DND-41 (cell line): Measurements from ENCODE around the gene SIRPB2.

Experiments used
- EZH2 ChIP-seq: IDR thresholded peaks from 3 replicates; pipeline ENCODE4 v1.6.1; 2012; ENCODE audit warnings: borderline replicate concordance, low read depth, mild to moderate bottlenecking, moderate library complexity, low read length, inconsistent platforms; ENCODE audit not compliant: severe bottlenecking
- TF ChIP-seq, protein P1 (sequence below): IDR thresholded peaks from 2 replicates; pipeline ENCODE4 v1.5.1; 2012; ENCODE audit warnings: borderline replicate concordance, low read length, moderate library complexity, mild to moderate bottlenecking; ENCODE audit not compliant: poor library complexity, severe bottlenecking; ENCODE audit errors: extremely low read depth

DNA sequence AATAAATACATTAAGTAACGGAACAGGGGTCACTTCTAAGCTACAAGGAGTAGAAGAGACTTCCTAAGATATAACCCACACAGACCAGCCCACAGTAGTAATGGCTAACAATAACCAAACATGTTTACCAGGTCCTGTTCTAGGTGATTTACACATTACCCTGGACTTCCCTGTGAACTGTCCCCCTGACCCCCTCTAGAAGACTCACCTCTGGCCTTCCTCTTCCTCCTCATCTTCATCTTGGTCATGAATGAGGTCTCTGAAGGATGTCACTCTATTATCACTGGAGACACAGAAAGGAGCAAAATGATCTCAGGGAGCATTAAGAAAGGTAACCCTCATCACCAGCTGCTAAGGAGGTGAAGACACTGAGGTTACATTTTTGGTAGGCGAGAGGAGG lies 33.2 kb downstream of the SIRPB2 start:
- no peak for TF ChIP-seq EZH2
- TF ChIP-seq, protein P1, sequence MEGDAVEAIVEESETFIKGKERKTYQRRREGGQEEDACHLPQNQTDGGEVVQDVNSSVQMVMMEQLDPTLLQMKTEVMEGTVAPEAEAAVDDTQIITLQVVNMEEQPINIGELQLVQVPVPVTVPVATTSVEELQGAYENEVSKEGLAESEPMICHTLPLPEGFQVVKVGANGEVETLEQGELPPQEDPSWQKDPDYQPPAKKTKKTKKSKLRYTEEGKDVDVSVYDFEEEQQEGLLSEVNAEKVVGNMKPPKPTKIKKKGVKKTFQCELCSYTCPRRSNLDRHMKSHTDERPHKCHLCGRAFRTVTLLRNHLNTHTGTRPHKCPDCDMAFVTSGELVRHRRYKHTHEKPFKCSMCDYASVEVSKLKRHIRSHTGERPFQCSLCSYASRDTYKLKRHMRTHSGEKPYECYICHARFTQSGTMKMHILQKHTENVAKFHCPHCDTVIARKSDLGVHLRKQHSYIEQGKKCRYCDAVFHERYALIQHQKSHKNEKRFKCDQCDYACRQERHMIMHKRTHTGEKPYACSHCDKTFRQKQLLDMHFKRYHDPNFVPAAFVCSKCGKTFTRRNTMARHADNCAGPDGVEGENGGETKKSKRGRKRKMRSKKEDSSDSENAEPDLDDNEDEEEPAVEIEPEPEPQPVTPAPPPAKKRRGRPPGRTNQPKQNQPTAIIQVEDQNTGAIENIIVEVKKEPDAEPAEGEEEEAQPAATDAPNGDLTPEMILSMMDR: no peak
